GM12878 (cell line): Measurements from ENCODE around the gene TPRG1. TPM values are rescaled to one million over a fixed set of nuclear protein-coding genes. Genes with fewer than 3 reads are reported as not detected.

Experiments
- ATAC-seq: fragments of 200-7000 bp; cut with Tn5 transposase; 3 replicates; pipeline ENCODE4 v1.9.1; 2020; ENCODE audit warnings: mild to moderate bottlenecking, moderate library complexity
- BruUV-seq: library from RNA; stranded (reverse); fragments of 400-500 nt; replicated peaks from 2 replicates; lab custom pipeline; 2021; lab: Mats Ljungman, UMichigan
- CTCF ChIA-PET: fragments of 300-600 bp; sonication (Branson Sonifier 250); formaldehyde crosslinking; extraction: SDS; loops from one replicate; lab custom pipeline; 2021; ENCODE audit warnings: inconsistent platforms; lab: Yijun Ruan, JAX
- POLR2A ChIA-PET: fragments of 350-600 bp; formaldehyde crosslinking; extraction: SDS; loops from one replicate; lab custom pipeline; 2021; ENCODE audit warnings: inconsistent platforms; lab: Charles Lee
- RAD21 ChIA-PET: fragments of 300-600 bp; sonication (Branson Sonifier 250); formaldehyde crosslinking; loops from one replicate; lab custom pipeline; 2023; ENCODE audit warnings: antibody characterized with exemption; ENCODE audit not compliant: unreplicated experiment; lab: Charles Lee
- SMC1A ChIA-PET: fragments of 300-600 bp; sonication (Branson Sonifier 250); formaldehyde crosslinking; loops from one replicate; lab custom pipeline; 2023; ENCODE audit not compliant: unreplicated experiment, uncharacterized antibody; lab: Charles Lee
- DNase-seq: peaks from one replicate; pipeline ENCODE4 v3.0.0-alpha.2; 2011; ENCODE audit warnings: low read depth, low spot score
- FAIRE-seq: peaks from 3 replicates; lab custom pipeline; 2011; peaks lifted over from hg19 to GRCh38; lab: Jason Lieb, UNC
- H2AFZ ChIP-seq: 2 replicates; pipeline ENCODE4 v1.6.0; 2011; ENCODE audit warnings: low read depth, low read length, control low read depth; ENCODE audit not compliant: control insufficient read depth
- H3K27ac ChIP-seq: 2 replicates; pipeline ENCODE4 v1.5.1; 2011; ENCODE audit warnings: control low read depth; ENCODE audit not compliant: control insufficient read depth, insufficient read depth
- H3K27me3 ChIP-seq, 2 experiments: replicated peaks in 1 of 2; 2 replicates each; pipeline versions ENCODE4 v1.6.0 to v1.6.1; 2011; ENCODE audit warnings: low read length in 1 of 2; ENCODE audit not compliant: control insufficient read depth in 2 of 2, insufficient read depth in 2 of 2
- H3K36me3 ChIP-seq, 2 experiments: 2 replicates each; pipeline ENCODE4 v1.5.1; 2011; ENCODE audit warnings: low read length in 1 of 2; ENCODE audit not compliant: control insufficient read depth in 2 of 2, insufficient read depth in 2 of 2
- H3K4me1 ChIP-seq: 2 replicates; pipeline ENCODE4 v1.6.1; 2011; ENCODE audit warnings: mild to moderate bottlenecking, low read length, moderate library complexity, mixed read lengths; ENCODE audit not compliant: control insufficient read depth, insufficient read depth
- H3K4me2 ChIP-seq: 2 replicates; pipeline ENCODE4 v1.6.0; 2011; ENCODE audit warnings: control low read depth; ENCODE audit not compliant: control insufficient read depth, insufficient read depth
- H3K4me3 ChIP-seq: fragments of 200-600 bp; sonication (generic); 2 replicates; pipeline ENCODE4 v1.5.1; 2016
- H3K79me2 ChIP-seq: 2 replicates; pipeline ENCODE4 v1.6.0; 2011; ENCODE audit warnings: low read length; ENCODE audit not compliant: control insufficient read depth, insufficient read depth
- H3K9ac ChIP-seq: 2 replicates; pipeline ENCODE4 v1.8.0; 2011; ENCODE audit warnings: low read length, control low read depth, mixed read lengths; ENCODE audit not compliant: control insufficient read depth, insufficient read depth
- H3K9me3 ChIP-seq: replicated peaks from 3 replicates; pipeline ENCODE4 v1.5.1; 2011; ENCODE audit warnings: mild to moderate bottlenecking, low read length; ENCODE audit not compliant: control insufficient read depth, insufficient read depth
- H4K20me1 ChIP-seq: 2 replicates; pipeline ENCODE4 v1.6.0; 2011; ENCODE audit not compliant: control insufficient read depth, insufficient read depth
- ATF7 ChIP-seq: fragments of 450-650 bp; IDR thresholded peaks from 2 replicates; pipeline ENCODE4 v1.6.1; 2016; ENCODE audit warnings: low read depth, mild to moderate bottlenecking
- BCL3 ChIP-seq: IDR thresholded peaks from 2 replicates; pipeline ENCODE4 v1.6.1; 2011; ENCODE audit warnings: borderline replicate concordance, low read depth, mild to moderate bottlenecking, moderate library complexity, low read length; ENCODE audit not compliant: insufficient read depth, poor library complexity, severe bottlenecking
- BRCA1 ChIP-seq: IDR thresholded peaks from 2 replicates; pipeline ENCODE4 v1.6.1; 2011; ENCODE audit warnings: low read depth, low read length, improper control_type of control experiment
- CBFB ChIP-seq: IDR thresholded peaks from 2 replicates; pipeline ENCODE4 v1.6.1; 2016; ENCODE audit warnings: antibody characterized with exemption, low read depth
- CHD2 ChIP-seq: IDR thresholded peaks from 2 replicates; pipeline ENCODE4 v1.6.1; 2011; ENCODE audit warnings: low read depth, low read length, improper control_type of control experiment, borderline replicate concordance
- MLLT1 ChIP-seq: fragments of 450-650 bp; IDR thresholded peaks from 2 replicates; pipeline ENCODE4 v1.6.1; 2016; ENCODE audit warnings: mild to moderate bottlenecking
- RB1 ChIP-seq: fragments of 450-650 bp; formaldehyde crosslinking; IDR thresholded peaks from 2 replicates; pipeline ENCODE4 v1.6.1; 2017; ENCODE audit warnings: mild to moderate bottlenecking, borderline replicate concordance
- SIN3A ChIP-seq: IDR thresholded peaks from 2 replicates; pipeline ENCODE4 v1.6.1; 2012; ENCODE audit warnings: low read depth, low read length, improper control_type of control experiment
- SMAD5 ChIP-seq: IDR thresholded peaks from 2 replicates; pipeline ENCODE4 v1.6.1; 2016; ENCODE audit warnings: antibody characterized with exemption, low read depth
- SREBF1 ChIP-seq: IDR thresholded peaks from 2 replicates; pipeline ENCODE4 v1.6.1; 2012; ENCODE audit warnings: mild to moderate bottlenecking, low read length
- TARDBP ChIP-seq: IDR thresholded peaks from 2 replicates; pipeline ENCODE4 v1.6.1; 2016; ENCODE audit warnings: borderline replicate concordance
- USF2 ChIP-seq: IDR thresholded peaks from 2 replicates; pipeline ENCODE4 v1.6.1; 2011; ENCODE audit warnings: low read depth, low read length, improper control_type of control experiment, borderline replicate concordance
- ZNF622 ChIP-seq: fragments of 450-650 bp; IDR thresholded peaks from 2 replicates; pipeline ENCODE4 v1.6.1; 2017; ENCODE audit warnings: mild to moderate bottlenecking, inconsistent platforms
- ZNF687 ChIP-seq: fragments of 450-650 bp; IDR thresholded peaks from 2 replicates; pipeline ENCODE4 v1.6.1; 2017; ENCODE audit warnings: mild to moderate bottlenecking, moderate library complexity
- WGBS: methylation state at CpG from one replicate; pipeline ENCODE4 v1.1.6; 2016; ENCODE audit warnings: low lambda C conversion rate; ENCODE audit not compliant: insufficient replicate concordance, insufficient coverage; ENCODE audit errors: missing lambda C conversion rate; 5-methylcytosine and 5-hydroxymethylcytosine counted together
- in situ Hi-C: fragments of 300-500 bp; cut with MboI; formaldehyde crosslinking; loops from 9 replicates; pipeline ENCODE4 v1.14.3; 2018; ENCODE audit warnings: mixed read lengths
- intact Hi-C: fragments of 100-400 bp; cut with micrococcal nuclease; formaldehyde crosslinking; loops from one replicate; pipeline ENCODE4 v1.14.2; 2022; ENCODE audit not compliant: unreplicated experiment
- polyA plus RNA-seq, 11 experiments: library from polyadenylated mRNA; depleted of rRNA in 4 of 11; unstranded in 6 of 11; stranded (reverse) in 5 of 11; fragments of >200 nt; fragmentation: Nextera tagmentation in 4 of 11; fragmentation: Illumina TruSeq in 1 of 11; extraction: Ambion mirVana in 4 of 11; extraction: Trizol in 1 of 11; gene quantifications; 1 replicate in 1 of 11; 2 replicates in 10 of 11; pipeline versions ENCODE4 v1.2.1 to v1.2.3, GENCODE V29; 2011 to 2016; ENCODE audit warnings: inconsistent platforms in 2 of 11, missing spikeins in 2 of 11, low read depth in 1 of 11
- total RNA-seq, 4 experiments: library from RNA; depleted of rRNA in 3 of 4; stranded (reverse); fragments of >200 nt in 3 of 4; fragmentation: Illumina TruSeq in 1 of 4; extraction: Trizol in 1 of 4; gene quantifications; 2 replicates each; pipeline versions ENCODE4 v1.2.1 to v1.2.3, GENCODE V29; 2013 to 2021
- TF ChIP-seq, protein P1 (sequence below): IDR thresholded peaks from 2 replicates; pipeline ENCODE4 v1.6.1; 2012; ENCODE audit warnings: low read depth, low read length, improper control_type of control experiment

TPRG1 gene
- total and polyA plus RNA-seq, 10 of the 15 experiments (the other 5 are each of a cell fraction or from before 2014, with no cell fraction given): 0.26 to 30.7 (median 3.6) TPM

GRCh38 chr3:189237526-189237925 lies 65.8 kb downstream of the TPRG1 start (continued):
- TF ChIP-seq, protein P1, sequence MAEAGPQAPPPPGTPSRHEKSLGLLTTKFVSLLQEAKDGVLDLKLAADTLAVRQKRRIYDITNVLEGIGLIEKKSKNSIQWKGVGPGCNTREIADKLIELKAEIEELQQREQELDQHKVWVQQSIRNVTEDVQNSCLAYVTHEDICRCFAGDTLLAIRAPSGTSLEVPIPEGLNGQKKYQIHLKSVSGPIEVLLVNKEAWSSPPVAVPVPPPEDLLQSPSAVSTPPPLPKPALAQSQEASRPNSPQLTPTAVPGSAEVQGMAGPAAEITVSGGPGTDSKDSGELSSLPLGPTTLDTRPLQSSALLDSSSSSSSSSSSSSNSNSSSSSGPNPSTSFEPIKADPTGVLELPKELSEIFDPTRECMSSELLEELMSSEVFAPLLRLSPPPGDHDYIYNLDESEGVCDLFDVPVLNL: no peak

- Histone ChIP-seq H3K36me3 (no peaks in the 10 kb centered on the region), H3K9me3 (no peaks in the 10 kb centered on the region), H3K4me3 (no peak overlapping the region), H3K4me1 (no peaks in the 10 kb centered on the region), H3K27me3 (no peaks in the 10 kb centered on the region; a peak in 2 of 4 replicates), H3K4me2 (no peak overlapping the region), H2AFZ (no peak overlapping the region), H3K27ac (no peak overlapping the region), H4K20me1 (no peaks in the 10 kb centered on the region), H3K9ac (no peak overlapping the region), H3K79me2 (no peaks in the 10 kb centered on the region)
- ChIA-PET CTCF (no interaction called here), SMC1A (no interaction called here), POLR2A (no interaction called here), RAD21 (no interaction called here)
- ATAC-seq: no peak
- DNase-seq: no peak
- WGBS: 84% methylated on average over 5 of the region's 5 CpGs
- intact Hi-C loops (loop anchor here (10.0 kb wide), 1 partner anchor 63 kb away; the partner anchor contains the start of gene TPRG1), in situ Hi-C loops (no loop called here)
- no TSS peak for BruUV-seq
- no peak for FAIRE-seq
- TF ChIP-seq SMAD5: no peak
- TF ChIP-seq CBFB: no peak
- TF ChIP-seq ATF7: no peak
- TF ChIP-seq BCL3: no peak
- no peak for TF ChIP-seq ZNF687
- no peak for TF ChIP-seq TARDBP
- no peak for TF ChIP-seq USF2
- no peak for TF ChIP-seq SIN3A
- TF ChIP-seq SREBF1: no peak
- TF ChIP-seq RB1: no peak
- TF ChIP-seq ZNF622: no peak
- no peak for TF ChIP-seq MLLT1
- no peak for TF ChIP-seq BRCA1
- TF ChIP-seq CHD2: no peak
These were observed 66.3 kb downstream of the TPRG1 start for GRCh38 chr3:189238071-189238470.
